ENCODE results near the gene SORBS2. TPM values are rescaled to one million over a fixed set of nuclear protein-coding genes. Genes with fewer than 3 reads are reported as not detected.
A peak's percentile ranks its signal among the peaks of the same experiment; 100 is the strongest.

SORBS2 gene
- total RNA-seq, 1 donor from 2014 or later = 60.4 TPM

- H3K9me3 ChIP-seq = no peaks in the 10 kb centered on the region
- no peaks in the 10 kb centered on the region for H3K36me3 ChIP-seq
- DNase-seq (ENCODE audit: extremely low spot score in 2 of 2) = no peak
- H3K4me3 ChIP-seq = no peak overlapping the region
- H3K27ac ChIP-seq = peak overlapping the region; percentile 6
- intact Hi-C loops (cut with DNase I) = no loop called here
- H3K27me3 ChIP-seq = no peaks in the 10 kb centered on the region
- TF ChIP-seq POLR2A (IDR thresholded peaks at IDR 0.05) (no peak), POLR2AphosphoS5 (IDR thresholded peaks at IDR 0.05; ENCODE audit: insufficient read depth in 1 of 2, low read depth in 1 of 2) (no peak), CTCF (IDR thresholded peaks at IDR 0.05) (no peak)
- no peaks in the 10 kb centered on the region for H3K4me1 ChIP-seq
Measured at GRCh38 chr4:185685804-185686203, 126.2 kb downstream of the SORBS2 start.

GRCh38 chr4:185683896-185684295 lies 128.1 kb downstream of the SORBS2 start:
- Histone ChIP-seq H3K4me3 (no peak overlapping the region), H3K27me3 (no peaks in the 10 kb centered on the region), H3K9me3 (no peaks in the 10 kb centered on the region), H3K4me1 (no peaks in the 10 kb centered on the region), H3K27ac (no peak overlapping the region), H3K36me3 (no peaks in the 10 kb centered on the region)
- intact Hi-C loops (cut with DNase I) = no loop called here
- DNase-seq (ENCODE audit: extremely low spot score in 2 of 2) = no peak
- TF ChIP-seq CTCF (IDR thresholded peaks at IDR 0.05) (no peak), POLR2AphosphoS5 (IDR thresholded peaks at IDR 0.05; ENCODE audit: insufficient read depth in 1 of 2, low read depth in 1 of 2) (no peak), POLR2A (IDR thresholded peaks at IDR 0.05) (no peak)

- intact Hi-C loops (cut with DNase I) = no loop called here
- Histone ChIP-seq H3K27ac (no peak overlapping the region), H3K4me1 (no peaks in the 10 kb centered on the region), H3K36me3 (no peaks in the 10 kb centered on the region), H3K9me3 (no peaks in the 10 kb centered on the region), H3K27me3 (no peaks in the 10 kb centered on the region), H3K4me3 (no peak overlapping the region)
- no peak for TF ChIP-seq POLR2AphosphoS5 (IDR thresholded peaks at IDR 0.05; ENCODE audit: insufficient read depth in 1 of 2, low read depth in 1 of 2)
- TF ChIP-seq CTCF (IDR thresholded peaks at IDR 0.05) = no peak
- no peak for TF ChIP-seq POLR2A (IDR thresholded peaks at IDR 0.05)
- DNase-seq (ENCODE audit: extremely low spot score in 2 of 2) = no peak
Measured at GRCh38 chr4:185683222-185683621, 128.8 kb downstream of the SORBS2 start.

GRCh38 chr4:185682236-185682635 lies 129.8 kb downstream of the SORBS2 start:
- no peaks in the 10 kb centered on the region for H3K4me1 ChIP-seq
- no peaks in the 10 kb centered on the region for H3K27me3 ChIP-seq
- no peaks in the 10 kb centered on the region for H3K36me3 ChIP-seq
- TF ChIP-seq POLR2AphosphoS5 (IDR thresholded peaks at IDR 0.05; ENCODE audit: insufficient read depth in 1 of 2, low read depth in 1 of 2) = no peak
- no peak for TF ChIP-seq POLR2A (IDR thresholded peaks at IDR 0.05)
- no peak for TF ChIP-seq CTCF (IDR thresholded peaks at IDR 0.05)
- H3K9me3 ChIP-seq = no peaks in the 10 kb centered on the region
- no peak overlapping the region for H3K4me3 ChIP-seq
- DNase-seq (ENCODE audit: extremely low spot score in 2 of 2) = no peak
- intact Hi-C loops (cut with DNase I) = no loop called here
- no peak overlapping the region for H3K27ac ChIP-seq

GRCh38 chr4:185681604-185682003 lies 130.4 kb downstream of the SORBS2 start:
- TF ChIP-seq POLR2AphosphoS5 (IDR thresholded peaks at IDR 0.05; ENCODE audit: insufficient read depth in 1 of 2, low read depth in 1 of 2) (no peak), CTCF (IDR thresholded peaks at IDR 0.05) (no peak), POLR2A (IDR thresholded peaks at IDR 0.05) (no peak)
- Histone ChIP-seq H3K27me3 (no peaks in the 10 kb centered on the region), H3K27ac (no peak overlapping the region), H3K4me1 (no peaks in the 10 kb centered on the region), H3K4me3 (no peak overlapping the region), H3K9me3 (no peaks in the 10 kb centered on the region), H3K36me3 (no peaks in the 10 kb centered on the region)
- DNase-seq (ENCODE audit: extremely low spot score in 2 of 2) = no peak
- intact Hi-C loops (cut with DNase I) = no loop called here
